HUES48 (cell line): ENCODE measurements around the gene CENPM.

Experiments used
- H3K27ac ChIP-seq: one replicate; pipeline ENCODE4 v1.7.0; 2013; ENCODE audit warnings: low read depth, low read length, inconsistent platforms
- H3K27me3 ChIP-seq: 2 replicates; pipeline ENCODE4 v1.6.1; 2013; ENCODE audit warnings: mild to moderate bottlenecking, low read length; ENCODE audit not compliant: control insufficient read depth, insufficient read depth
- H3K36me3 ChIP-seq: 2 replicates; pipeline ENCODE4 v1.6.1; 2013; ENCODE audit warnings: low read length; ENCODE audit not compliant: control insufficient read depth, insufficient read depth
- H3K4me1 ChIP-seq: 2 replicates; pipeline ENCODE4 v1.6.1; 2013; ENCODE audit warnings: mild to moderate bottlenecking, low read length; ENCODE audit not compliant: control insufficient read depth, insufficient read depth
- H3K4me3 ChIP-seq: 2 replicates; pipeline ENCODE4 v1.5.1; 2013; ENCODE audit warnings: mild to moderate bottlenecking, low read depth, low read length
- H3K9ac ChIP-seq: 2 replicates; pipeline ENCODE4 v1.6.1; 2013; ENCODE audit warnings: mild to moderate bottlenecking, low read depth, low read length, moderate library complexity
- H3K9me3 ChIP-seq: 2 replicates; pipeline ENCODE4 v1.6.1; 2013; ENCODE audit warnings: low read length; ENCODE audit not compliant: control insufficient read depth, insufficient read depth

The CENPM gene

DNA sequence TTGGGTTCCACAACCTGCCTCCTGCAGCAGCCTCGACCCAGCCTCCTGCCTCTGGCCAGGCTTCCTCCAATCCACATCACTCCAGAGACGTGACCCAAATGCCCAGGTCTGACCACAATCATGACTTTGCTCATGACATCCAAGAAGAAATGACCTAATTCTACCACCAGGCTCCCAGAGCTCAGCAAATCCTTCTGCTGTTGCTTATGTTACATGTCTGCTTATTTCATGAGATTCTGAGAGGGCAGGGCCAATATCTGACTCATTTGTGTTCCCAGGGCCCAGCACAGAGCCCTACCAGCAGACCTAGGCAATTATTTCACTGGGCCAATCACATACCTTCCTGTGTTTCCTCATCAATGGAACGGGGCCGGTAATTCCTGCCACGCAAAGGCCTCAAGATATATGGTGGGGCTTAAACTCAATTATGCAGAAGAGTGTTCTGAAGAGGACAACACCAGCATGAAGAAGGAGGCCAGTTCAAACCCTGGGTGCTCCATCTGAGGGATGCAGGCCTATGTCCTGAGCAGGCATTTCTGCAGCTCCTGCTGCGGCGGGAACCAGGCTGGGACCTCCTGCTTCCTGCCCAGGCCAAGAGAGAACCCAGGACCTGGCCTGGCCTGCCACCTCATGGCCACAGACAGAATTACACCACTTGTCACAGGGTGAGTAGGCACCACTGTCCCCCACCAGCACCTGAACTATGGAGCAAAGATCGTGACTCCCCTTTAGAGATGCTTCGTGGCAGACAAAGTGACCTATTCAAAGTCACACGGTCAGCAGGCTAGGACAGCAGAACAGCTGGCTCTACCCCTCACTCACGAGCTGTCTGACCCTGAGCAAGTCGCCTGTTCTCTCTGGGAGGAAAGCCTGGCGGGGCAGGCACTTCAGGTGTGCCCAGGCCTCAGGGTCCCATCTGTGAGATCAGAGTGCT, 5.9 kb downstream of the CENPM start:
- Histone ChIP-seq H3K9ac (no peak overlapping the region), H3K27me3 (no peaks in the 10 kb centered on the region), H3K36me3 (peaks cover 61% of the 10 kb centered on the region), H3K4me3 (no peak overlapping the region), H3K9me3 (no peaks in the 10 kb centered on the region), H3K27ac (no peak overlapping the region), H3K4me1 (peaks cover 4% of the 10 kb centered on the region; the same call in 1 of the 2 replicates)

DNA sequence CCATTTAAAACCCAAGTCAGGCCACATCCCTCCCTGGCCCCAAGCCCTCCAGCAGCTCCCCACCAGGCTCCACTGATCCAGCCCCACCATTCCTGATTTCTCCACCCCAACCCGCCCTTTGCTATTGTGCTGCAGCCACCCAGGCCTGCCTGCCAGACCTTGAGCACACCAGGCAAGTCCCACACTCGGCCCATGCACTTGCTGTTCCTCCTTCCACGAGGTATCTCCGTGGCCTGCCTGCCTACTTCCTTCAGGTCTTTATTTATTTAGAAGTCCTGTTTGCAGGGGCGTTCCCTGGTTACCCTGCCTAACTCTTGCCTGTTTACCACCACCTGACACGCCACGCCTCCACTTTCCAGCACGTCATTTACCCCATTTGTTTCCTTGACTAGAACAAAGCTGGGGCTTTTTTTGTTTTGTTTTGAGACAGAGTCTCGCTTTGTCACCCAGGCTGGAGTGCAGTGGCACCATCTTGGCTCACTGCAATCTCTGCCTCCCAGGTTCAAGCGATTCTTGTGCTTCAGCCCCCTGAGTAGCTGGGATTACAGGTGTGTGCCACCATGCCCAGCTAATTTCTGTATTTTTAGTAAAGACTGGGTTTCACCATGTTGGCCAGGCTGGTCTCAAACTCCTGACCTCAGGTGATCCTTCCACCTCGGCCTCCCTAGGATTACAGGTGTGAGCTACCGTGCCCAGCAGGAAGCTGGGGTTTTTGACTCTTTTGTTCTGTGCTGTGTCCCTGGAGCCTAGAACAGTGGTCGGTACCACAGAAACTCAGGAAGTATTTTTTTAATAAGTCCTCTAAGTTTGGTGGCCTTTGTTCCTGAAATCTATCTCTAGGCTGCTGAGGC, 6.7 kb downstream of the CENPM start:
- no peak overlapping the region for H3K9ac ChIP-seq
- peaks cover 61% of the 10 kb centered on the region for H3K36me3 ChIP-seq
- no peak overlapping the region for H3K27ac ChIP-seq
- no peaks in the 10 kb centered on the region for H3K27me3 ChIP-seq
- no peaks in the 10 kb centered on the region for H3K9me3 ChIP-seq
- no peaks in the 10 kb centered on the region for H3K4me1 ChIP-seq
- no peak overlapping the region for H3K4me3 ChIP-seq

- Histone ChIP-seq H3K27ac (no peak overlapping the region), H3K36me3 (peaks cover 34% of the 10 kb centered on the region), H3K9me3 (no peaks in the 10 kb centered on the region), H3K27me3 (no peaks in the 10 kb centered on the region), H3K4me3 (no peak overlapping the region), H3K9ac (no peak overlapping the region), H3K4me1 (no peaks in the 10 kb centered on the region)
These were observed 10.1 kb downstream of the CENPM start for GRCh38 chr22:41936894-41937169.

- H3K9ac ChIP-seq, result no peak overlapping the region
- H3K4me3 ChIP-seq, result no peak overlapping the region
- H3K27me3 ChIP-seq, result no peaks in the 10 kb centered on the region
- peaks cover 22% of the 10 kb centered on the region for H3K36me3 ChIP-seq
- H3K4me1 ChIP-seq, result no peaks in the 10 kb centered on the region
- H3K9me3 ChIP-seq, result no peaks in the 10 kb centered on the region
- no peak overlapping the region for H3K27ac ChIP-seq
These were observed 11.4 kb downstream of the CENPM start for GRCh38 chr22:41935509-41935908.

DNA sequence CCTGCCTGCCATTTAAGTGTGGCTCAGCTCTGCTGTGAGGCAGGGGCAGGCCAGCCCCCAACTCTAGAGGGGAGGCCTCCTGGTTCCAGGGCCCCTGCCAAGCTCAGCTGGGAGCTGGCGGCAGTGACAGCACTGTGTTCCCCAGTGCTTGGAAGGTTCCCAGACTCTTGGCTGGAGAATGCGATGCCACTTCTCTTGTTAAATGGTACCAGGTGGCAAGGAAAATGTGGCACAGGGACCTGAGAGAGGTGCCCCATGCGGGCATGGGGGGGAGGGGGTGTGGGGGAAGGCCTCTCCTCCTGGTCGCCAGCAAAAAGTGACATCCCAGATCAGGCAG, 12.0 kb downstream of the CENPM start:
- no peak overlapping the region for H3K4me3 ChIP-seq
- H3K4me1 ChIP-seq, result no peaks in the 10 kb centered on the region
- no peak overlapping the region for H3K9ac ChIP-seq
- no peaks in the 10 kb centered on the region for H3K27me3 ChIP-seq
- H3K27ac ChIP-seq, result no peak overlapping the region
- no peaks in the 10 kb centered on the region for H3K9me3 ChIP-seq
- peaks cover 21% of the 10 kb centered on the region for H3K36me3 ChIP-seq

DNA sequence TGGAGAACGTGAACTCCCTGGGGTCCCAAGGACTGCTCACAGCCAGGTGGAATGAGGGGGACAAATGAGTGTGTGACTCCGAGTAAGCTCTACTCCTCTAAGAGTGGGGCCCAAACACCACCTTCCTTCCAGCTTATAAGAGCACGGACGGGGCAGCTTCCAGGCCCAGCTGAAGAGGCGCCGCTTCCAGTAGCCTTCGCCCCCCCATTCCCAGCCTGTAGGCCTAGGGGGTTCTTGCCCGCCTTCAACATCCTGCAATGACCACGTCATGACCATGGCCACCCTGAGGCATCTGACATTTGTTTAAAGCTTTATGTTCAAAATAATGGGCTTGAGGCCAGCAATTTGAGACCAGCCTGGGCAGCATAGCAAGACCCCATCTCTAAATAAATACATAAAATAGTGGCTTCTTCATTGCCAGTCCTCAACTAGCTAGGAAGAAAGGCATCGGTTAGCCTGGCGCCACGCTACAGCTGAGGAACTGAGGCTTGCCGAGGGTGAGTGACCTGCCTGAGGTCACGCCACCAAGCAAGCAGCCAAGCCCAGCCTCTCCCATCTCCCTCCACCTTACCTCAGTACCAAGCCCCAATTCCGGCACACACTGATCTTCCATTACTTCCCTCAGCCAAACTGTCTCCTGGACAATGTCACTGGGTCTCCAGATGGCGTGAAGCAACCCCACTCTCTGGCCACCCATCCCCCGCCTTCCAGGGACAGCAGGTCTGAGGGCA, 12.5 kb downstream of the CENPM start:
- no peak overlapping the region for H3K27ac ChIP-seq
- no peaks in the 10 kb centered on the region for H3K27me3 ChIP-seq
- no peak overlapping the region for H3K9ac ChIP-seq
- H3K4me1 ChIP-seq, result no peaks in the 10 kb centered on the region
- H3K4me3 ChIP-seq, result no peak overlapping the region
- no peaks in the 10 kb centered on the region for H3K9me3 ChIP-seq
- H3K36me3 ChIP-seq, result peaks cover 20% of the 10 kb centered on the region

DNA sequence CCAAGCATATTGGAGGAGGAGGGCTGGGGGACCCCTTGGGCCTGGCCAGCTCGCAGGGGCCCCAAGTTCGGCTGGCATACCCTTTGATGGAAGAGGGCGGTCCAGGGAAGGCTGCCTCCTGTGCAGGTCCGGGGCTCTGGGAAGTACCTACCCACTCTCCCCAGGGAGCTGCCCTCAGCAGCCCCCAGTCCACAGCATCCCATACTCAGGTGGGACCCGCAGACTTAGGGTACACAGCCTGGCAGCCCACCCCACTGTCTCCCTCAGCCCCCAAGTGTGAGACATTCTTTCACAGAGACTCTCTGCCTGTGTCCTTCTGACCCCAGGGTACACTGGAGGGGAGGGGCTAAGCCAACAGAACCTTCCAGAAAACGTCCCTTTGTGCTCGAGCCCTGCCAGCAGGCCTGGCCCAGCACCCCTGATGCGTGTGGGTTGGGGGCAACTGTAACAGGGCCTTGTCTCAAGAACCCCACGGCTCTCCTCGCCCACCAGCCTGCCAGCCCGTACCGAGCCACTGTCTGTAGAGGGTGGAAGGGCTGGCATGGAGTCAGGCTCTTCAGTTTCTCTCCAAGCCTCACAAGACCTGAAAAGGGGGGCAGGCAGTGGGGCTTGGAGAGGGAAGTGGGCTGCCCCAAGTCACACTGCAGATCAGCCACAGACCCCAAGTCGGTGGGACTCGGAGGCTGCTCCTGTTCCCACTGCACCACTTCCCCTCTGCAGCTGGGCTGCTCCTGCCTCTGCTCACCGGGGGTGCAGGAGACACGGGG, 13.4 kb downstream of the CENPM start:
- H3K9ac ChIP-seq, result no peak overlapping the region
- peaks cover 2% of the 10 kb centered on the region; the same call in 1 of the 2 replicates for H3K27me3 ChIP-seq
- H3K4me3 ChIP-seq, result no peak overlapping the region
- H3K27ac ChIP-seq, result no peak overlapping the region
- no peaks in the 10 kb centered on the region for H3K4me1 ChIP-seq
- peaks cover 12% of the 10 kb centered on the region for H3K36me3 ChIP-seq
- no peaks in the 10 kb centered on the region for H3K9me3 ChIP-seq

DNA sequence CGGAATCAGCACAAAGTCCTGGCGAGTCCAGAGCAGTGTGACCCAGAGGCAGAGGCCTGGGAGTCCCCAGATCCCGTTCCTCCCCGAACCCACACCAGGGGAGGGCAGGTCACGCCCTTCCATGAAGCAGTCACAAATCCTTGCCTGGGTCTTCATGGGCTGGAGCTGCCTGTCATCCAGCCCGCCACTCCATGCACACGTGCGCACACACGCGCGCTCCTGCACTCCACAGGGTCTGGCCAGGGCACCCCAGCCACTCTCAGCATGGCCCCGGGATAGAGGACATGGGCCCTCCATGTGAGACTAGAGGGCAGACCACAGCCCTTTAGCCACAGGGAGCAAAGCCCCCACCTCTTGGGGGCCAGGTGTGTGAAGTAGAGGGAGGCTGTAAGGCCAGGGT, 14.6 kb downstream of the CENPM start:
- Histone ChIP-seq H3K9ac (no peak overlapping the region), H3K4me3 (no peak overlapping the region), H3K36me3 (peaks cover 3% of the 10 kb centered on the region; the same call in 1 of the 2 replicates), H3K9me3 (no peaks in the 10 kb centered on the region), H3K27ac (no peak overlapping the region), H3K27me3 (peaks cover 13% of the 10 kb centered on the region), H3K4me1 (no peaks in the 10 kb centered on the region)

GRCh38 chr22:41931701-41932269, 15.2 kb downstream of the CENPM start:
- Histone ChIP-seq H3K9ac (no peak overlapping the region), H3K27ac (no peak overlapping the region), H3K4me1 (no peaks in the 10 kb centered on the region), H3K4me3 (no peak overlapping the region), H3K9me3 (no peaks in the 10 kb centered on the region), H3K36me3 (0 out of 2 replicates have a peak, but pooled peaks cover 3% of the 10 kb centered on the region), H3K27me3 (peaks cover 18% of the 10 kb centered on the region)

DNA sequence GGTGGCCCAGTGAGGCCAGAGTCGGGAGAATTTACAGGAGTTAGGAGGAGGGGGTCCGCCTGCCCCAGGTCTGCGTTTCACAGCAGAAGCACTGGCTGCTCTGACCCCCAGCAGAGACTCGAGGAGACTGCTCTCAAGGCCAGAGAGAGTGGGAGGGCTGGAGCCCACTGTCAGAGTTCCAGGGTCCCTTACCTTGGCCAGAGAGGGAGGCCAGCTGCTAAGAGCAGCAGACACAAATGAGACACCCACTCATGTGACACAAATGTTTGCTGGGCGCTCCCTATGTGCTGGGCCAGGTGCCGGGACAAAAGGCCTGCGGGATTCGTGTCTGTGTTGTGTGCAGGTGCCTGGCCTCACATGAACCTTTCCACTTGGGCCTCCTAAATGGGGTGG, 17.5 kb downstream of the CENPM start:
- Histone ChIP-seq H3K27ac (no peak overlapping the region), H3K27me3 (peaks cover 38% of the 10 kb centered on the region), H3K4me1 (no peaks in the 10 kb centered on the region; the same call in 1 of the 2 replicates)

More for the DNA sequence above, 17.5 kb downstream of the CENPM start:
- Histone ChIP-seq H3K9ac (no peak overlapping the region), H3K9me3 (no peaks in the 10 kb centered on the region), H3K36me3 (no peaks in the 10 kb centered on the region), H3K4me3 (no peak overlapping the region)
